Epithelial cell of esophagus (primary cell): ENCODE measurements around the gene RPS26.
"Not testable (repeated sequence)": the region's sequence is repeated elsewhere in the genome, so short reads cannot be mapped to it uniquely, and the experiment has no call there.

Source experiments
- DNase-seq: peaks from one replicate; pipeline ENCODE4 v3.0.0; 2010; ENCODE audit warnings: low read depth
- H3K4me3 ChIP-seq: 2 replicates; pipeline ENCODE4 v1.5.1; 2011; ENCODE audit warnings: mild to moderate bottlenecking, low read length, control low read depth
- TF ChIP-seq, protein P1 (sequence below): IDR thresholded peaks from 2 replicates; pipeline ENCODE4 v1.5.1; 2011; ENCODE audit warnings: low read depth, mild to moderate bottlenecking, low read length, control low read depth, inconsistent platforms; ENCODE audit not compliant: insufficient read depth; ENCODE audit errors: missing control alignments

Gene RPS26

DNA sequence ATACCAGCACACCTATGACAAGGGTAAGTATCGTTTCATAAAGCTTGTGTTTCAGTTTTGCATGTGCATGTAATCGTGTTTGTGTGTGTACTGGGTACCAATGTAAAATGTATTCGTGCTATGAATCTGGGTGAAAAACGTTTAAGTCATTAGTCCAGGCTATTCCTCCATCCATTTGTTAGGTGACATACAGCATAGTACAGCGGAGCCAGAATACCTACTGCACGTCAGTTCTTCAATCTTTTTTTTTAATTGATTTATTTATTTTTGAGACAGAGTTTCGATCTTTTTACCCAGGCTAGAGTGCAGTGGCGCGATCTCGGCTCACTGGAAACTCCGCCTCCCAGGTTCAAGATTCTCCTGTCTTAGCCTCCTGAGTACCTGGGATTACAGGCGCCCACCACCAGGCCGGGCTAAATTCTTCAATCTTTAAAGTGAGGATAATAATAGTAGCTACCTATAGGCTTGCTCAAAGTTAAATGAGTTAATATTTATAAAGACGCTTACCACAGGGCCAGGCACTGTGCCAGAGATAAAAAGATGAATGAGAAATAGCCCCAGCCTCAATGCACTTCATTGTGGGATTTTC is 661 bp upstream of the RPS26 start:
- TF ChIP-seq, protein P1, sequence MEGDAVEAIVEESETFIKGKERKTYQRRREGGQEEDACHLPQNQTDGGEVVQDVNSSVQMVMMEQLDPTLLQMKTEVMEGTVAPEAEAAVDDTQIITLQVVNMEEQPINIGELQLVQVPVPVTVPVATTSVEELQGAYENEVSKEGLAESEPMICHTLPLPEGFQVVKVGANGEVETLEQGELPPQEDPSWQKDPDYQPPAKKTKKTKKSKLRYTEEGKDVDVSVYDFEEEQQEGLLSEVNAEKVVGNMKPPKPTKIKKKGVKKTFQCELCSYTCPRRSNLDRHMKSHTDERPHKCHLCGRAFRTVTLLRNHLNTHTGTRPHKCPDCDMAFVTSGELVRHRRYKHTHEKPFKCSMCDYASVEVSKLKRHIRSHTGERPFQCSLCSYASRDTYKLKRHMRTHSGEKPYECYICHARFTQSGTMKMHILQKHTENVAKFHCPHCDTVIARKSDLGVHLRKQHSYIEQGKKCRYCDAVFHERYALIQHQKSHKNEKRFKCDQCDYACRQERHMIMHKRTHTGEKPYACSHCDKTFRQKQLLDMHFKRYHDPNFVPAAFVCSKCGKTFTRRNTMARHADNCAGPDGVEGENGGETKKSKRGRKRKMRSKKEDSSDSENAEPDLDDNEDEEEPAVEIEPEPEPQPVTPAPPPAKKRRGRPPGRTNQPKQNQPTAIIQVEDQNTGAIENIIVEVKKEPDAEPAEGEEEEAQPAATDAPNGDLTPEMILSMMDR, result no peak
- H3K4me3 ChIP-seq, result peak overlapping the region; percentile 68
- no peak for DNase-seq

DNA sequence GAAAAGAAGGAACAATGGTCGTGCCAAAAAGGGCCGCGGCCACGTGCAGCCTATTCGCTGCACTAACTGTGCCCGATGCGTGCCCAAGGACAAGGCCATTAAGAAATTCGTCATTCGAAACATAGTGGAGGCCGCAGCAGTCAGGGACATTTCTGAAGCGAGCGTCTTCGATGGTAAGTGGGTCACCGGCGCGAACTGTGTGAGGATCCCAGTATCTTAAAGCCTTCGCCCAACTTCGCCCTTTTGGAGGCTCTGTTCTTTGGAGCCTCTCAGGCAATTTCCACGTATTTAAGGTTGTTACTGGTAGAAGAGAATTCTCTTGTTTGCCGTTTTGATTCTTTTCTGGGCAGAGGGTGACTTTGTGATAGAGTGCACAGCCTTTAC is 704 bp downstream of the RPS26 start:
- DNase-seq, result not testable (repeated sequence)
- peak overlapping the region; percentile 68 for H3K4me3 ChIP-seq

DNA sequence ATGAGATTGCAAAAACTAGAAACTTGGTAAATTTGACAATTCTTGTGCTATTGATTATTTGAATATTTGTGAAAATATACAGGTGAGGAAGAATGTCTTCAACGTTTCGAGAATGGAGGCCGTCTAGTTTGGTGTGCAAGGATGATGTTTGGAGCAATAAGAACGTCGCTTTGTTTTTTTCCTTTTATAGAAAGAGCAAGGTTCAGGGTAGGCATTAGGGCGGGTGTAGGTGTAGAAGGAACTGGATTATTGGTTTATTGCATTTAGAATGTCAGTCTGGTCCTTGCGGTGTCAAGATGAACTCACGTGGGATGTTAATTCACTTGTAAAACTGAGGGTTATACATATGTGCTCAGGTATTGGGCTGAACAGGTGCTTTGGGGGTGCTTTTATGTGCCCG is 1.1 kb downstream of the RPS26 start:
- peak overlapping the region; percentile 68 for H3K4me3 ChIP-seq
- DNase-seq, result no peak
- TF ChIP-seq, protein P1, result no peak

DNA sequence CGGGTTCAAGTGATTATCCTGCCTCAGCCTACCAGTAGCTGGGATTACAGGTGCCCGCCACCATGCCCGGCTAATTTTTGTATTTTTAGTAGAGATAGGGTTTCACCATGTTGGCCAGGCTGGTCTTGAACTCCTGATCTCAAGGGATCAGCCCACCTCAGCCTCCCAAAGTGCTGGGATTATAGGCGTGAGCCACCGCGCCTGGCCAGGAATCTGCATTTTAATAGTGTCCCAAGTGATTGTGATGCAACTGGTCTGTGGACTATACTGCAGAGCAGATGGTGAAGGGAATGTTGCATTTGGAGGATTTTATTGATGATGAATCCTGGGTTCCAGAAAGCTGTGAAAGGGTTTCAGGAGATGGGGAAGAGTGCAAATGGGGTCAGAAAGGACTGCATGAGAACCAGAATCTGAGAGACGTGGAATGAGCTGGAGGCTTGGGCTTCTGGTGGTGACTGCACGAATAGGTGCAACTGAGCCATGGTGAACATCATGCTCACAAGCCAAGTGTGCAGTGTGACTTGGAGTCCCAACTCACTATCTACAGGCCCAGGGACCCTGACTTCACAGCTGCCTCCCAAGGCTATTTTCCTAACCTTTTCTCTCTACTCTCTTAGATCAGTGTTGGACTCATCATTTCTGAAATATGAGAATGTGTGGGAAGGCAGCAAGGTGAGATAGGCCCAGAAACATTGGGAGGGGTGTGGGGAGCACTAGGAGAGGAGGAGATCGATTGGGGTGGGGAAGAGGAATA is 4.5 kb downstream of the RPS26 start:
- DNase-seq, result no peak
- no peak overlapping the region for H3K4me3 ChIP-seq
- TF ChIP-seq, protein P1, result no peak

DNA sequence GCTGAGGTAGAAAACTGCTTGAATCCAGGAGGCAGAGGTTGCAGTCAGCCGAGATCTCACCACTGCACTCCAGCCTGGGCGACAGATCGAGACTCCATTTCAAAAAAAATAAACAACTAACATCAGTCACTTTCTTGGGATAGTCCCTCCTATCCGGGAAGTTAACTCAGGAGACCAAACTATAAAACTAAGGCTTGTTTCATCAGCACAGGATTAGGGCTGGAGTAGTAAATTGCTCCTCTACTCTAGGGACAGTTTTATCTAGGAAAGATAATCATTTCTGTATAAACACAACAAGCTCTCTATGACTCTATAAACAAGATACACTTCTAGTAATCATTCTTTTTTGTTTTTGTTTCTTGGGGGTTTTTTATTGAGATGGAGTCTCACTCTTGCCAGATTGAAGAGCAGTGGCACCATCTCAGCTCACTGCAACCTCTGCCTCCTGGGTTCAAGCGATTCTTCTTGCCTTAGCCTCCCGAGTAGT is 11.7 kb downstream of the RPS26 start:
- no peak overlapping the region for H3K4me3 ChIP-seq
- no peak for DNase-seq
- TF ChIP-seq, protein P1, result no peak

DNA sequence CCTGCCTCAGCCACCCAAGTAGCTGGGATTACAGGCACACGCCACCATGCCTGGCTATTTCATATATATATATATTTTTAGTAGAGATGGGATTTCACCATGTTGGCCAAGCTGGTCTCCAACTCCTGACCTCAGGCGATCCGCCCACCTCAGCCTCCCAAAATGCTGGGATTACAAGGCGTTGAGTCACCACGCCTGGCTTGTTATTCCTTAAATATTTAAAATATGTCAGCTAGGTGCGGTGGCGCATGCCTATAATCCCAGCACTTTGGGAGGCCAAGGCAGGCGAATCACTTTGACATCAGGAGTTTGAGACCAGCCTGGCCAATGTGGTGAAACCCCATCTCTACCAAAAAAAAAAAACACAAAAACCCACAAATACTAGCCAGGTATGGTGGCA is 18.2 kb downstream of the RPS26 start:
- not testable (repeated sequence) for H3K4me3 ChIP-seq
- DNase-seq, result peak; percentile 55

DNA sequence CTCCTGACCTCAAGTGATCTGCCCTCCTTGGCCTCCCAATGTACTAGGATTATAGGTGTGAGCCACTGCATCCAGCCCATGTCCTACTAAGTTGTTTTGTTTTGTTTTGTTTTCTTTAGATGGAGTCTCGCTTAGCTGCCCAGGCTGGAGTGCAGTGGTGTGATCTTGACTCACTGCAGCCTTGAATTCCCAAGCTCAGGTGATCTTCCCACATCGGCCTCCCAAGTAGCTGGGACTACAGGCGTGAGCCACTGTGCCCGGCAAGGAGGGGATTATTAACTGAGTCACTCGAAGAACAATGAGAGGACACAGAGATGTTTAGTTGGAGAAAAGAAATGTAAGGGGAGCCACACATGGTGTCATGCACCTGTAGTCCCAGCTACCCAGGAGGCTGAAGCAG is 20.3 kb downstream of the RPS26 start:
- TF ChIP-seq, protein P1, result no peak
- DNase-seq, result no peak
- no peak overlapping the region for H3K4me3 ChIP-seq

DNA sequence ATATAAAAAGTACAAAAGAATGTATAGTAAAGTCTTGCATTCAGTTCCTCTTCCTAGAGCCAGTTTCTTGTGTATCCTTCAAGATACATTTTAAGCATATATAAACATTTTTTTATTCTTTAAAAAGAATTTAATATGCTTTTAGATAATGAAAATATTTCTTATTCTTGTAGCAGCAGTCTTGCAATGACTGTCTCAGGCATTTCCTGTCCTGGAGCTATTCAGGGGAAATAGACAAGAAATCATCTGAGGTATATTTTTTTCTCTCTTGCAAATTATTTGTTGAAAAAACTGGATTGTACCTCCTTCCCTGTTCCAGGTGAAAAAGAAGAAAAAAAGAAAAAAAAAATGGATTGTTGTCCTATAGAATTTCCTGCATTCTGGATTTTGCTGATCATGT is 21.3 kb downstream of the RPS26 start:
- no peak for DNase-seq
- TF ChIP-seq, protein P1, result no peak
- no peak overlapping the region for H3K4me3 ChIP-seq
